Esophagus squamous epithelium (tissue), 5 donors: ENCODE results near the gene KIAA2012. TPM values are rescaled to one million over a fixed set of nuclear protein-coding genes. Genes with fewer than 3 reads are reported as not detected.

Source experiments
- DNase-seq: peaks from one replicate; lab custom pipeline; 2025; lab: John Stamatoyannopoulos, UW
- H3K27ac ChIP-seq, 4 donors: fragments of 200-600 bp; sonication (generic); one replicate each; pipeline ENCODE4 v1.5.1; 2016 to 2019; ENCODE audit warnings: mild to moderate bottlenecking in 1 of 4
- H3K27me3 ChIP-seq, 4 donors: fragments of 200-600 bp; sonication (generic); 1 replicate in 3 of 4; 2 replicates in 1 of 4; pipeline versions ENCODE4 v1.5.1 to v1.6.0; 2017 to 2021; ENCODE audit warnings: antibody characterized with exemption in 1 of 4
- H3K36me3 ChIP-seq, 3 donors: fragments of 200-600 bp; sonication (generic); one replicate each; pipeline ENCODE4 v1.5.1; 2016 to 2019
- H3K4me1 ChIP-seq, 3 donors: fragments of 200-600 bp; sonication (generic); one replicate each; pipeline ENCODE4 v1.5.1; 2017 to 2019
- H3K4me3 ChIP-seq, 4 donors: fragments of 200-600 bp; sonication (generic); 1 replicate in 3 of 4; 2 replicates in 1 of 4; pipeline ENCODE4 v1.5.1; 2016 to 2019; ENCODE audit warnings: mild to moderate bottlenecking in 2 of 4, moderate library complexity in 1 of 4
- H3K9me3 ChIP-seq, 3 donors: fragments of 200-600 bp; sonication (generic); one replicate each; pipeline ENCODE4 v1.5.1; 2016 to 2019
- POLR2A ChIP-seq, 4 donors: fragments of 450-650 bp; IDR thresholded peaks; one replicate each; pipeline ENCODE4 v1.6.1; 2017; ENCODE audit warnings: antibody characterized with exemption in 4 of 4, mild to moderate bottlenecking in 4 of 4, moderate library complexity in 3 of 4
- WGBS, 2 donors: methylation state at CpG; one replicate each; pipeline ENCODE4 v1.1.5; 2018; 5-methylcytosine and 5-hydroxymethylcytosine counted together
- intact Hi-C: fragments of 100-400 bp; cut with DNase I; formaldehyde crosslinking; loops from one replicate; pipeline ENCODE4 v1.15.0; 2022
- total RNA-seq, 4 donors: library from RNA; depleted of rRNA; stranded (reverse); fragments of >200 nt; gene quantifications; one replicate each; pipeline ENCODE4 v1.1.0, GENCODE V29; 2016
- TF ChIP-seq, protein P1 (sequence below), 6 experiments: fragments of 450-650 bp in 4 of 6; fragments of 200-600 bp in 2 of 6; sonication (generic) in 2 of 6; IDR thresholded peaks; one replicate each; pipeline ENCODE4 v1.5.1; 2016 to 2019; ENCODE audit warnings: antibody characterized with exemption in 6 of 6, mild to moderate bottlenecking in 4 of 6, moderate library complexity in 4 of 6
- donor health status: DM: yes; HTN: yes; CAD: no.

Gene KIAA2012
- total RNA-seq, 4 donors from 2014 or later: not detected

DNA sequence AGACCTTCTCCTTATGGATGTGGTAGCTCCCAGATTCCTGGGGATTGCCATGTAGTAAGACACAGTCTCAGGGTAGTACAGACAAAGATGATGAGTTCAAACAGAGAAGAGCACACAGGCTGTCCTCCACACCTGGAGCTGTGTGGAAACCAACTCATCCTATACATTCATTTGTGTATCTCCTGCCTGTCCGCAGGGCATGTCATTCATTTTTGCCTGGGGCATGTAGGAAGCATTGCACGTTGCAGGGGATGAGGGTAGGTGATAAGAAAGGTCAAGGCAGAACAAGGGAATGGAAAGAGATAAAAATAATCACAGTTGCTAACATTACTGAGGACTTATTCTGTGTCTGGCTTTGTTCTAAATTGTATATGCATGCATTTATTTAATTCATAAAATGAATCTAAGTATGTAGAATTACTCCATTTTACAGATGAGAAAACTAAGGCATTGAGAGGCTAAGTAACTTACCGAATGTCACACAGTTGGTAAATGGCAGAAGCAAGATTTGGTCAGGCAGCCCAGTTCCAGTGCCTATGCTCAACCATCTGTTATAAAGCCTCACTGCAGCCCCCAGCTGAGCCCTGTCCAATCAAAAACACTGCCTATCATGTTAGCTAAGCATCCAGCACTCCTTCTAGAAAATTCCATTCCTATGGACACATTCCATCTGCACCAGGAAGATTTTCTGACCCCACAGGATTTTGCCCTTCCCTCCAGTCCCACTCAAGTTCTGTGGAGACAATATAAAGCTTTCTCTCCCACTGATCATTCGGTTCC is 84.3 kb downstream of the KIAA2012 start:
- intact Hi-C loops: no loop called here
- no peaks in the 10 kb centered on the region for H3K9me3 ChIP-seq
- no peaks in the 10 kb centered on the region for H3K4me1 ChIP-seq
- H3K27ac ChIP-seq: no peak overlapping the region
- no peak for TF ChIP-seq POLR2A (IDR thresholded peaks at IDR 0.05)
- TF ChIP-seq, protein P1, sequence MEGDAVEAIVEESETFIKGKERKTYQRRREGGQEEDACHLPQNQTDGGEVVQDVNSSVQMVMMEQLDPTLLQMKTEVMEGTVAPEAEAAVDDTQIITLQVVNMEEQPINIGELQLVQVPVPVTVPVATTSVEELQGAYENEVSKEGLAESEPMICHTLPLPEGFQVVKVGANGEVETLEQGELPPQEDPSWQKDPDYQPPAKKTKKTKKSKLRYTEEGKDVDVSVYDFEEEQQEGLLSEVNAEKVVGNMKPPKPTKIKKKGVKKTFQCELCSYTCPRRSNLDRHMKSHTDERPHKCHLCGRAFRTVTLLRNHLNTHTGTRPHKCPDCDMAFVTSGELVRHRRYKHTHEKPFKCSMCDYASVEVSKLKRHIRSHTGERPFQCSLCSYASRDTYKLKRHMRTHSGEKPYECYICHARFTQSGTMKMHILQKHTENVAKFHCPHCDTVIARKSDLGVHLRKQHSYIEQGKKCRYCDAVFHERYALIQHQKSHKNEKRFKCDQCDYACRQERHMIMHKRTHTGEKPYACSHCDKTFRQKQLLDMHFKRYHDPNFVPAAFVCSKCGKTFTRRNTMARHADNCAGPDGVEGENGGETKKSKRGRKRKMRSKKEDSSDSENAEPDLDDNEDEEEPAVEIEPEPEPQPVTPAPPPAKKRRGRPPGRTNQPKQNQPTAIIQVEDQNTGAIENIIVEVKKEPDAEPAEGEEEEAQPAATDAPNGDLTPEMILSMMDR (IDR thresholded peaks at IDR 0.05): no peak
- no peaks in the 10 kb centered on the region for H3K36me3 ChIP-seq
- DNase-seq: no peak
- no peak overlapping the region for H3K4me3 ChIP-seq
- WGBS, 2 donors: 68 to 69% methylated on average over 4 of the region's 4 CpGs
- H3K27me3 ChIP-seq: peaks cover 0 to 4% (median 0%) of the 10 kb centered on the region in 4 donors

DNA sequence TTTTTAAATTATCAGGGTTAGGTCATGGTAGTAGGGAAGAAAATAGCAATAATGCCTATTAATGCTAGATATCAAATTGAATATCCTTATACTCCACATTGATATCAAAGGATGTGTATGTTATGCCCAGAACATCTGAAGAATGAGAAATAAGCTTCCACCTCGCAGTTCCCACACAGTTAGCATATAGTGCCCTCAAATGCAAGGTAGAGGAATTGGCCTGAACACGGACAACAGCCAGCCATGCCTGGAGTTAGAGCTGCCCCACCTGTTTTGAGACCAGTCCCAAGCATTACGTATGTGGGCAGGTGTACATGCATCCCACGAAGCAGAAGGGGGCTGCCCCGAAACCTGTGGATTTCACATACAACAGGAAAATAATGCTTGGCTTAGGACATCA is 85.7 kb downstream of the KIAA2012 start:
- H3K4me3 ChIP-seq: no peak overlapping the region
- no peaks in the 10 kb centered on the region for H3K9me3 ChIP-seq
- no peaks in the 10 kb centered on the region for H3K27me3 ChIP-seq
- no peaks in the 10 kb centered on the region for H3K36me3 ChIP-seq
- 42 to 73% methylated on average over 5 of the region's 5 CpGs for WGBS, 2 donors
- DNase-seq: no peak
- no peak for TF ChIP-seq POLR2A (IDR thresholded peaks at IDR 0.05)
- H3K4me1 ChIP-seq: no peaks in the 10 kb centered on the region
- intact Hi-C loops: no loop called here
- H3K27ac ChIP-seq: no peak overlapping the region

DNA sequence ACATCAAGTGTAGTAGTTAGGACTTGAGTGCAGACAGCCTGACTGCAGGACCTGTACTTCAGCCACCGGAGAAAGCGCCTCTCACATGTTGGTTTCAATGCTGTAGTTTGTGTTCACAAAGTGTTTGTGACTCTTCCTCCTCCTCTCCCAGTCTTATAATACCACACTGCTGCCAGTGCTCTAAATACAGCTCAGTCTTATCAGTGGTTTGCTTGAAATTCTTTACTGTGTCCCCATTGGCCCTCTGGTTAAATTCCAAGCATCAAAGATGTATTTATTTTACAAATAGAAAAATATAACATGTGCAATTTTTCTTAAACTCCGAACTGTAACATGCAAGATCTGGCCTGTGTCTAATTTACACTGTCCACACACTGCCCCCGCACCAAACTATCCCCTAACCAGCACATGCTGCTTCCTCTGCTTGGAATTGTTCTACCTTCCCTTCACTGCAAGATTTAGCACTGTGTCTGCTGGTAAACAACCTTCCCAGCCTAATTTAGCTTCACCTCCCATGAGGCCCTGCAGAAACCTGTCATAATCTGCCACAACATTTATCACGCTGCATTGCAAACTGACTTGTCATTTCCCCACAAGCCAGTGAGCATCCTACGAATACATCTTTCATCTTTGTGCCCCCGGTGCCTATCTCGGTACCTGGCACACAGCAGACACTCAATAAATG is 88.2 kb downstream of the KIAA2012 start:
- H3K27ac ChIP-seq: no peak overlapping the region
- H3K9me3 ChIP-seq: no peaks in the 10 kb centered on the region
- TF ChIP-seq POLR2A (IDR thresholded peaks at IDR 0.05): no peak
- TF ChIP-seq, protein P1 (IDR thresholded peaks at IDR 0.05): no peak
- intact Hi-C loops: no loop called here
- whole genome bisulfite sequencing, 2 donors: 51 to 66% methylated on average over 8 of the region's 8 CpGs
- no peaks in the 10 kb centered on the region for H3K4me1 ChIP-seq
- H3K27me3 ChIP-seq: no peaks in the 10 kb centered on the region
- H3K36me3 ChIP-seq: no peaks in the 10 kb centered on the region
- DNase-seq: no peak
- H3K4me3 ChIP-seq: no peak overlapping the region

DNA sequence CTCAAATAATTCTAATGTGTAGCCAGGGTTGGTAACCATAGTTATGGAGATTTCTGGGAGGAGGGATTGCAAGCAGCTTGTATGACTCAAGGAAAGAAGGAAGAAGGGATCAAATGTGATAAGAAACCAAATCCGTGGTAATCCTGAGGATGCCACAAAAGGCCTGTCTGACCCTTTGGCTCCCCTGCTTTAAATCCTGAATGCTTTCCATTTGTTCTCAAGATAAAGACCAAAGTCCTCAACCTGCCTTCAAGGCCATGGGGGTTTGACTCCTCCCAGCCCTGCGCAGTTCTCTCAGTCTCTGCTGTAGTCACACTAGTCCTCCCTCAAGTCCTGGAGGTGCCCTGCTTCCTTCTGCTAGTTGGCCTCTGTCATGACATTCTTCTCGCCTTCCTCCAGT is 91.4 kb downstream of the KIAA2012 start:
- Histone ChIP-seq H3K4me3 (no peak overlapping the region), H3K9me3 (no peaks in the 10 kb centered on the region), H3K27me3 (no peaks in the 10 kb centered on the region), H3K27ac (no peak overlapping the region), H3K4me1 (no peaks in the 10 kb centered on the region), H3K36me3 (no peaks in the 10 kb centered on the region)
- WGBS, 2 donors: 79 to 82% methylated on average over 3 of the region's 3 CpGs
- no peak for TF ChIP-seq POLR2A (IDR thresholded peaks at IDR 0.05)
- TF ChIP-seq, protein P1 (IDR thresholded peaks at IDR 0.05): no peak
- intact Hi-C loops: no loop called here
- no peak for DNase-seq

DNA sequence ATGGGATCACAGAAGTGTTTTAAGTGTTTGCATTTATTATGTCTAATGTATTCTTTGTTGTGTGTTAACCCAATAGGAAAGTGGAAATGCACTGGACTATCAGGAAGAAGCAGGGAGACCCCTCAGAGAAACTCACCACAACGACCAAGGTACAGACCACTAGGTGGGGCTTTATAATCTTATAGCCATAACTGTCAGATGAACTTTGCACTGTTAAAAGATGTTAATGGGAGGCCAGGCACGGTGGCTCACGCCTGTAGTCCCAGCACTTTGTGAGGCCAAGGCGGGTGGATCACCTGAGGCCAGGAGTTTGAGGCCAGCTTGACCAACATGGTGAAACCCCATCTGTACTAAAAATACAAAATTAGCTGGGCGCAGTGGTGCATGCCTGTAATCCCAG is 92.2 kb downstream of the KIAA2012 start:
- no peaks in the 10 kb centered on the region for H3K4me1 ChIP-seq
- 80 to 81% methylated on average over 5 of the region's 5 CpGs for WGBS, 2 donors
- H3K27me3 ChIP-seq: peaks cover 0 to 7% (median 0%) of the 10 kb centered on the region in 4 donors
- no peaks in the 10 kb centered on the region for H3K36me3 ChIP-seq
- TF ChIP-seq POLR2A (IDR thresholded peaks at IDR 0.05): no peak
- TF ChIP-seq, protein P1 (IDR thresholded peaks at IDR 0.05): no peak
- no peak overlapping the region for H3K27ac ChIP-seq
- intact Hi-C loops: no loop called here
- H3K9me3 ChIP-seq: no peaks in the 10 kb centered on the region
- H3K4me3 ChIP-seq: no peak overlapping the region
- no peak for DNase-seq
